HL-60 (cell line): ENCODE results near the gene UTP4.

Source experiments
- SPI1 ChIP-seq: IDR thresholded peaks from 2 replicates; pipeline ENCODE4 v1.6.1; 2012; ENCODE audit warnings: low read depth, mild to moderate bottlenecking, borderline replicate concordance
- TF ChIP-seq, protein P1 (sequence below): IDR thresholded peaks from one replicate; pipeline ENCODE4 v1.5.1; 2011; ENCODE audit warnings: low read length, control low read depth, inconsistent platforms; ENCODE audit not compliant: insufficient read depth

DNA sequence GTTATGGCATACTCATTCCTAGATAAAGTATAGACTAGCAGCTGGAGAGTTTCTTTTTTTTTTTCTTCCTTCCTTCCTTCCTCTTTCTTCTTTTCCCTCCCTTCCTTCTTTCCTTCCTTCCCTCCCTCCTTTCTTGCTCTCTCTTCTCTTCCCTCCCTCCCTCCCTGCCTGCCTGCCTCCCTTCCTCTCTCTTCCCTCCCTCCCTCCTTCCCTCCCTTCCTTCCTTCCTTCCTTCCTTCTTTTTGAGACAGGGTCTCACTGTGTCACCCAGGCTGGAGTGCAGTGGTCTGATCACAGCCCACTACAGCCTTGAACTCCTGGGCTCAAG is 47.5 kb downstream of the UTP4 start:
- TF ChIP-seq, protein P1, sequence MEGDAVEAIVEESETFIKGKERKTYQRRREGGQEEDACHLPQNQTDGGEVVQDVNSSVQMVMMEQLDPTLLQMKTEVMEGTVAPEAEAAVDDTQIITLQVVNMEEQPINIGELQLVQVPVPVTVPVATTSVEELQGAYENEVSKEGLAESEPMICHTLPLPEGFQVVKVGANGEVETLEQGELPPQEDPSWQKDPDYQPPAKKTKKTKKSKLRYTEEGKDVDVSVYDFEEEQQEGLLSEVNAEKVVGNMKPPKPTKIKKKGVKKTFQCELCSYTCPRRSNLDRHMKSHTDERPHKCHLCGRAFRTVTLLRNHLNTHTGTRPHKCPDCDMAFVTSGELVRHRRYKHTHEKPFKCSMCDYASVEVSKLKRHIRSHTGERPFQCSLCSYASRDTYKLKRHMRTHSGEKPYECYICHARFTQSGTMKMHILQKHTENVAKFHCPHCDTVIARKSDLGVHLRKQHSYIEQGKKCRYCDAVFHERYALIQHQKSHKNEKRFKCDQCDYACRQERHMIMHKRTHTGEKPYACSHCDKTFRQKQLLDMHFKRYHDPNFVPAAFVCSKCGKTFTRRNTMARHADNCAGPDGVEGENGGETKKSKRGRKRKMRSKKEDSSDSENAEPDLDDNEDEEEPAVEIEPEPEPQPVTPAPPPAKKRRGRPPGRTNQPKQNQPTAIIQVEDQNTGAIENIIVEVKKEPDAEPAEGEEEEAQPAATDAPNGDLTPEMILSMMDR, result no peak
- TF ChIP-seq SPI1, result no peak
